ENCODE data around the gene DSCAM.

DNA sequence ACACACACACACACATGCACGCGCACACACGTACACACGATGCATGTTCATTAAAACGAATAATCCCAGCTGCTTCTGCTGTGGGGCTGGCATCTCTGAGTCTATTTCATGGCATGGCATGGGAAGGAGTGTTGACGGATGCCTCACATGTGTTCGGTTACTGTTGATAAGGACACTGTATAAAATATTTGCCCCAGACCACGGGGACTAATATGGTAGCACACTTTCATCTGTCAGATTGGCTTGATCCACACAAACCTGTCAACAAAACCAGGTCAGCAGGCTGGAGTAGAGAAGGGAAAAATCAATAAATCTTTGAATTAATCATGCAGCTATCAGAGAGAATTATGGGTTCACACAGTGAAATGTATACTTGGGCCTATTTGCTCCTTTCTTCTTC is 171.9 kb downstream of the DSCAM start:
- TF ChIP-seq CTCF (IDR thresholded peaks at IDR 0.05; ENCODE audit: extremely low read depth in 1 of 2, insufficient read depth in 1 of 2, low read depth in 1 of 2, low read length in 2 of 2) (no peak), EZH2 (IDR thresholded peaks at IDR 0.05; ENCODE audit: borderline replicate concordance, low read depth, low read length, severe bottlenecking) (no peak), POLR2AphosphoS5 (IDR thresholded peaks at IDR 0.05; ENCODE audit: insufficient read depth, low read depth, low read length) (no peak), MYC (IDR thresholded peaks at IDR 0.05; ENCODE audit: low read depth, low read length) (no peak), POLR2A (IDR thresholded peaks at IDR 0.05; ENCODE audit: low read depth, low read length) (no peak), JUN (IDR thresholded peaks at IDR 0.05; ENCODE audit: borderline replicate concordance, insufficient read depth, insufficient read length, low read depth) (no peak), FOS (IDR thresholded peaks at IDR 0.05; ENCODE audit: borderline replicate concordance, insufficient read depth, low read length) (no peak)
